HG02759 (cell line): ENCODE results near the gene TRPV3.
"Not testable (repeated sequence)": the region's sequence is repeated elsewhere in the genome, so short reads cannot be mapped to it uniquely, and the experiment has no call there.

Source experiments
- ATAC-seq: cut with Tn5 transposase; IDR thresholded peaks from one replicate; pipeline ENCODE4 v1.9.1; 2021; ENCODE audit warnings: mild to moderate bottlenecking, moderate library complexity; ENCODE audit not compliant: unreplicated experiment

TRPV3 gene

DNA sequence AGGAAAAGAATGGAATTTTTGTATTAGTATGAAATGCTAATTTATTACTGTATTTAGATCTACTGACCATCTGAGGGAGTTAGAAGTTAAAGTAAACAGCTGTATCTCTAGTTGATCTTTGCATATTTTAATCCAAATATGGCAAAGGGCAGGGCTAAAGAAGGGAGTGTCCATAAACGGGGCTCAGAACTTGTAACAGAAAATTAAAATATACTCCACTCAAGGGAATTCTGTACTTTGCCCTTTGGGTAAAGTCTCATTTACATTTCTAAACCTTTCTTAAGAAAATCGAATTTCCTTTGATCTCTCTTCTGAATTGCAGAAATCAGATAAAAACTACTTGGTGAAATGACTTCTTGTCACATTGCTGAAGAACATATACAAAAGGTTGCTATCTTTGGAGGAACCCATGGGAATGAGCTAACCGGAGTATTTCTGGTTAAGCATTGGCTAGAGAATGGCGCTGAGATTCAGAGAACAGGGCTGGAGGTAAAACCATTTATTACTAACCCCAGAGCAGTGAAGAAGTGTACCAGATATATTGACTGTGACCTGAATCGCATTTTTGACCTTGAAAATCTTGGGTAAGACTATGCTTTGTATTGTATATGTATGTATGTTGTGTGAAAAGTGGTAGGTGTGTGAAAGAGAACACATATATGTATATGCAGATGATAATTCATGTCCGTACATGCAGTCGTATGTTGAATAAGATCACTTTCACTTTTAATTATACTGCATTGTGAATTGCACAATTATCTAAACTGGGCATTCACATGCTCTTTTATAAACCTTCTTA lies 81.6 kb downstream of the TRPV3 start, which contains the start of gene ASPA:
ASPA (plus strand) TSS at position 186 of the 799 bp plus-strand sequence; CDS start at position 349, 163 bp downstream.
- ATAC-seq, result no peak

GRCh38 chr17:3475251-3475685 lies 82.3 kb downstream of the TRPV3 start:
- ATAC-seq, result no peak

DNA sequence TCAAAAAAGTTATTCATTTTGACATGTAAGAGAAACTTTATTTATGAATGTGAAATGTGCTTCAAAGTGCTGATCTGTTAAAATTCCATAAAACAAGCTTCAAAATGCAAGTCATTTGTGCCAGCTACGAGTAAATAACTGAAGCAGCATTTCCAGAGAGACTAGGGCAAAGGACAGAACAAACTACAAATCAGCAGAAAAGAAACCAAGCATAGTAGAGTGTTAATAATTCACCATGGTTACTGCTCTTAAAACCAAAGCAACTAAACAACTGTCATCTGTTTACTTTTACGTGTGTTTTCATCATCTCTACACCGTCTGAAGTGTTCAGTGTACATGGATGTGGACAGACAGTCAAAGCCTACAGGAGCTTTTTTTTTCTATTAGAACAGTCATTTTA lies 83.4 kb downstream of the TRPV3 start:
- ATAC-seq, result no peak

- ATAC-seq, result no peak
Measured at GRCh38 chr17:3472137-3472536, 85.5 kb downstream of the TRPV3 start.

DNA sequence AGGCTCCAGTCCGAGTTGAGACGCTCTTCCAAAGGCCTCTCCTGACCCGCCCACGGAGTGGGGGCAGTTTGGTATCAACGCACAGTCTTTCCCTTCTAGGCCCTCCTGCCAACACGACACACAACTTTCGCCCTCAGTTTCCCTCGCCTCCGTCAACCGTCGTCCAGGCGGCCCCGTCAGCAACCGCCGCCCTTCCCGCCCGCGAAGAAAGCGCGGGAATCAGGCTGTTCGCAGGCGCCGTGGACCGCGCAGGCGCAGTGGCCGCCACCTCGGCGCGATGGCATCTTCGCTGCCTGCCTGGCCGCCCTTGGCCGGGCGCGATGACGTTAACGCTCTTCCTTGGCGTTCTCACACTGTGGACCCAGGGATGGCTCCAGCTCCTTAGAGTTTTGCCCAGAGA lies 86.0 kb downstream of the TRPV3 start, which contains the start of gene SPATA22:
SPATA22 (minus strand) TSS at position 221 of the 400 bp plus-strand sequence. CDS start 2,494 bp downstream, outside the sequence.
- no peak for ATAC-seq

DNA sequence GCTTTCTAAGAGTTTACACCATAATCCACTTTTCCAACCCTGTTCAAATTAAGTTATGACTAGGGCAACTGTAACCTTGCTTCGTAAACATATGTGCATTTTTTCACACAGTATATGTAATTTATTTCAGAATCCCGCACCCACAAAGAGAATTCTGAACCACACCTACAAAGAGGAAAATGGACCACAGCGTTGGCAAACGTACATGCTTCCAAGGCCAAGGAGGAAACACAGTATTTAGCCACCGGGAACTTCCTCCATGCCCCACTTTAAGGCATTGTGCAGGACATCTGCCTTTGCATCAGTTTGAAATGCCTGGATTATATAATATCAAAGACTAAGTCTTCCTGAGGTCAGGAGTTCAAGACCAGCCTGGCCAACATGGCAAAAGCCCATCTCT lies 88.1 kb downstream of the TRPV3 start:
- no peak for ATAC-seq

- ATAC-seq, result not testable (repeated sequence)
Measured at GRCh38 chr17:3466355-3466754, 91.3 kb downstream of the TRPV3 start.
